Kasumi-1 (cell line): ENCODE results near the gene TANGO2.

Experiments used
- DNase-seq, 2 experiments: peaks; one replicate each; lab custom pipeline; 2025; lab: John Stamatoyannopoulos, UW

TANGO2 gene

DNA sequence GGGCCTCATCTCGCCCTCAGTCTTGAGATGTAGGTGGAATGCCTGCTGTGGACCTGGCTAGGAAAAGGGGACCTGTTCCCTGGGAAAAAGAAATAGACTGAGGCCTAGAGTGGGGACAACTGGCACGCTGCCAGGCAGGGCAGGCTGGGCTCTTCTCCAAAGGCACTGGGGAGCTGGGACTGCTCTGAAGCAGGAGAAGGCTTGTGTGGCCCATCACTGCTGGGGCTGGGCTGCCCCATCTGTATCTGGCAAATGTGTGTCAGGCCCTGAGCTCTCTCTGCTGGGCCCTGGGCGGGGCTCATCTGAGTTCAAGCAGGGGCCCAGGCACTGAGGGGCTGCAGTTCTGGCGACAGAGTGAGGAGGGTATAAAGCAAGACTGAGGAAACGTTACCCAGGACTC lies 37.2 kb upstream of the TANGO2 start:
- DNase-seq = no peak

DNA sequence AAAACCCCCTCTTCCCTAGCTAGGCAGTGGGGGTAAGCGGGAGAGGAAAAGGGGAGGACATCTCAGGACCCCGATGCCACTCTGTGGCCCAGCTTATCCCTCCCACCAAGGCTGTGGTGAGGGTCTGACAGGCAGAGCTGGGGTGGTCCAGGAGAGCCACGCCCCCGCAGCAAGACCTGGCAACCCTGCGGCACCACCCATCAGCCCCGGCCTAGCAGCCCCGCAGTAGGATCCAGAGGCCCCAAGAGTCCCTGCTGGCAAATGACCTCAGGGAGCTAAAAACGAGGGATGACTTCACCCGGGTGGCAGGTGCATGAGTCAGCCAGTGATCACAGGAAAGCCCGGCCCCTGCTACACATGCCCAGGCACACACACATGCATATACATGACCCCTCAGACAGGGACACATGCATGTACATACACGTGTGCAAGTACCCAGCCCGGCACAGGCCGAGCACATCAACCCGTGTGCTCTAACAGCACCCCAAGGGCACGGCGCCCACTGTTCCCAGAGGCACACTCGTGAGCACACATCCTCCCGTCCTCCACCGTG lies 36.6 kb upstream of the TANGO2 start:
- DNase-seq = no peak

DNA sequence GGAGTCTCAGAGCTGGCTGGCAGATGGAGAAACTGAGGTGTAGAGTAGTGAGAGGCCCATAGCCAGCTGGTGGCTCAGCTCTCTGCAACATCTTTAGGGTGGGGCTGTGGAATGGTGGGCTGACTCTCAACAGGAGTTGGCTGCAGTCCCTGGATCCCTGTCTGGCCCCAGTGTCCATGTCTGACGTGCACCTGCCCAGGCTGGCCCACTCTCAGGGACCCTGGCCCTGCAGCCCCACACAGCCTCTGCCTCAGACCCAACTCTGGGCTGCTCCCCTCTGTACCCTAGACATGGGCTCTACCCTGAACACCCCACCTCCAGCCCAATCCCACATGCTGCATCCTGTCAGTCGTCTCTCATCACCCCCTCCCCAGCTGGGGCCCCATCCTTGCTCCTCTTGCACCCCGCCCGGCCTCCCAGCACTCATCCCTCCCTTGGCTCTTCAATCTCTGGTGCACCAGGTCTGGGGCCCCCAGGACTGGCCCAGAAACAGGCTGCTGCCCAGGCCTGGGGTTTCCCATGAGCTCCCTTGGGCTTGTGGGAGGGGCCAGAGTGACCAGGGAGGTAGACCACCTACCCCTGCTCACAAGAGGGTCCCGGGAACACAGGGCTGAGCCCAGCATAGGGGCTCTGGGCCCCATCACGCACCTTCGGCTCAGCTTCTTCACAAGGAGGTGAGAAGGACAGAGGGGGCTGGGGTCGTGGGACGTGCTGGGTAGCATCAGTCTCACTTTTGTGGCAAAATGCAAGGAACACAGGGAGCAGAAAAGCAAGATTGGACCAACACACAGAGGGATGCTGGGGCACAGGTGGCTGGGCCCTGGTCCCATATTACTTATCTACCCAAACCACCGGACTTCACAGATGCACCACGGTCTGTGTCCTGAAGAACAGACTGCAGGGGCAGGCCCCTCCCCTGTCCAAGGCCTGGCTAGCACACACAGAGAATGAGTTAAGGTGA lies 35.8 kb upstream of the TANGO2 start:
- DNase-seq = no peak

DNA sequence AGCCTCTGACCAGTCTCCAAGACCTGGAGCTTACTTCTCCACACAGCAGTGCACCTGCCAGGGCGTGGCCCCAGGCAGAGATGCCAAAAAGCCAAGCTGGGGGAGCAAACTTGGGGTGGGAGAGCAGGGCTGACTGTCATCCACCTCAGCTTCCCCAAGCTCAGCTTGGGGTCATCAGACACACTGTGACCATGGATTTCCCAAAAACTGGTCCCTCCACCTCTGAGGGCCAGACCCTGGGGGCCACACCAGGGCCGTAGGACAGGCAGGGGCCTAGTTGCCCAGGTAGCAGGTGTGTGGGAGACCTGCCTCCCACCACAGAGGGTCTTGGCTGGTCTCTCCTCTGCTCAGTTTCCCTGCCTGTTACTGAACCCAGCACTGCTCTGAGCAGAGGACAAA lies 34.9 kb upstream of the TANGO2 start:
- no peak for DNase-seq

DNA sequence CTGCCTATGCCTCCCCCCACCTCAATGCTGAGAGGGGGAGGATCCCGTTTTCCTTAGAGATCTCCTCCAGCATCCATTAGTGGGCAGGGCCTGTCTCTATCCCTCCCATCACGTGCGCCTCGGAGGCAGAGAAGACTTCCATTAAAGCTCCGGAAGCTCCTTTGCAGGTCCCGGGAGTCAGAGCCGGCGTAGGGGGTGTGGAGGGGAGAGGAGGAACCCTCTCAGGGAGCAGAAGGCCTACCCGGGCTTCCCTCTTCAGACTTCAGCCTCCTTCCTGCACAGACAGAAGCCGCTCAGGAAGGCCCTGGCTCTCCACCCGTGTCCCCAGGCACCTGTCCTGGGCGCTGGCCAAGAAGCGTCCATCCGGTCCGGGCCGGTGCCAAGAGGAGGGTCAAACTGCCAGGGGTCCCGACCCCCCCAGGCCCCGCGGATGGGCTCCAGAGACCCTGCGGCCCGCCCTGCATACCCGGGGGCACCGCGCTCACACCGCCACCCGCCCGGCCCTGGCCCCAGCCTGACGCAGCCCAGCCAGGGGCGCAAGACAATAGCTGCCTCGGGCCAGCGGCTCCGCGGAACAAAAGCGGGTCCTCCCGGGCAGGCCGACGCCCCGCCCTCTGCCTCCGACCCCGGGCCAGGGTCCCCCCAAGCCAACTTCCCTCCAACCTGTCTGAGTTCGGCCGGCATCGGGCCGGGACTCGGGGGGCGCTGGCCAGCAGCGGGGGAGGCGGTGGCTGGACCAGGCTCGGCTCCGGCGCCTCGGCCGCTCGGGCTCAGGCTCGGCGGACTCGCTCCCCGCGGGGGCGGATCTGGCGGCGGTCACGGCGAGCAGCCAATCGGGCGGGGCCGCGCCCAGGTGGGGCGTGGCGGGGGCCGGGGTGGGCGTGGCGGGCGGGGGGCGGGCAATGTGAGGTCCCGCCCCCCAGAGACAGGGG lies 34.2 kb upstream of the TANGO2 start:
- peak; percentile 57 to 67 for DNase-seq

DNA sequence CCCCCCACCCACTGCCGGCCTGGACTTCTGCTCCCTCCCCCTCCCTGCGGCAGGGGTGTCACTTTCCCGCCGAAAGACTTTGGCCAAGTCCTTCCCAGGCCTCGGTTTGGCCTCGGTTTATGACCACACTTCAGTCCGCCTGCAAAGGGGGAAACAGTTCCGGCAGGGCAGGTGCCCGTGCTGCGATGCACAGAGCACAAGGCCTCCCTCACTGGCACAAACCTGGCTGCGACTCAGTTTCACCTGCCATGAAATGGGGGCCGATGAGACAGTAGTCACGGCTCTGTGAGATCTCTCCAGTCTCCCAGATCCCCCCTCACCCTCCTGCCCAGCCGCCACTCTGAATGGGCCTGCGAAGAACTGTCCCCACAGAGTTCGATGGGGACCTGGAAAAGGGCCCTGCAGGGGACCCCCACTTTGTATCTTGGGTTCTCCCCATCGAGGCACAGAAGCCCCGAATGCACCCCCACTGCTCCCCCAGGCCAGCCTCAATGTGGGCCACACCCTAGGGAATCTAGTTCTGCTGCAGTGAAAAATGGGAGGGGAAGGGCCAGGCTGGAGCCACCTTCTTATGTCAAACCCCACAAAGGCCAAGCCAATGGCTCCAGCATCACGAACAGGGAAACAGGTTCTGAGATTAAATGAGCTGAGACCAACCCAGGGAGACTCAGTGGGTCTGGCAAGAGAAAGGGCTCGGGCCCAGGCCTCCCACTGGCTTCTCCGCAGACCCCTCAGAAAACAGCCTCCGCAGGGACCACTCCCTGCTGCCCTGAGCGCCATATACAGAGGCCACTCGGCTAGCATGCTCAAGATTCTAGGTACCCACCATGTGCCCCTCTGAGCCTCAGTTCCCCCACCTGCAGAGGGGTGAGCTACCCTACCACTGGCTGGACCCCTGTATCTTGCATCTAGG lies 33.3 kb upstream of the TANGO2 start:
- no peak for DNase-seq

DNA sequence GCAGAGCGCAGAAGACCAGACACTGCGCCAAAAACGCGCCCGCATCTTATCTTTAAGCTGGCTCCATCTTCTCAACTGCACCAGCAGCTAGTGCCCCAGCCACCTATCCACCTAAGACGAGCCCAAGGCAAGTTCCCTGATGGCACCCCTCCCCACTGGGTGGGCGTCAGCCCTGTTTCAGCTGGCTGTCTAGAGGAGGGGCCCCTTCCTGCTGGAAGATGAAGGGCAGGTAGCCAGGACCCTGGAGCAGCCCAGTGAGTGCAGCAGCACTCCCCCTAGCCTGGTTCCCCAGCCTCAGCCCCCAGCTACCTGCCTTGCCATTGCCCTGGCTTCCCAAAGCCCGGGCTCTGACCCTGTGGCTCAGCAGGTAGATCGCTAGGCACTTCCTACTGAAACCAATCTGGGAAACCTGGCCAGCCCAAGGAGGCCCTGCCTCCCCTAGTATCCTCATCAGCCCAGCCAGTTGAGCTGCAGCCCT lies 32.5 kb upstream of the TANGO2 start:
- DNase-seq = no peak

DNA sequence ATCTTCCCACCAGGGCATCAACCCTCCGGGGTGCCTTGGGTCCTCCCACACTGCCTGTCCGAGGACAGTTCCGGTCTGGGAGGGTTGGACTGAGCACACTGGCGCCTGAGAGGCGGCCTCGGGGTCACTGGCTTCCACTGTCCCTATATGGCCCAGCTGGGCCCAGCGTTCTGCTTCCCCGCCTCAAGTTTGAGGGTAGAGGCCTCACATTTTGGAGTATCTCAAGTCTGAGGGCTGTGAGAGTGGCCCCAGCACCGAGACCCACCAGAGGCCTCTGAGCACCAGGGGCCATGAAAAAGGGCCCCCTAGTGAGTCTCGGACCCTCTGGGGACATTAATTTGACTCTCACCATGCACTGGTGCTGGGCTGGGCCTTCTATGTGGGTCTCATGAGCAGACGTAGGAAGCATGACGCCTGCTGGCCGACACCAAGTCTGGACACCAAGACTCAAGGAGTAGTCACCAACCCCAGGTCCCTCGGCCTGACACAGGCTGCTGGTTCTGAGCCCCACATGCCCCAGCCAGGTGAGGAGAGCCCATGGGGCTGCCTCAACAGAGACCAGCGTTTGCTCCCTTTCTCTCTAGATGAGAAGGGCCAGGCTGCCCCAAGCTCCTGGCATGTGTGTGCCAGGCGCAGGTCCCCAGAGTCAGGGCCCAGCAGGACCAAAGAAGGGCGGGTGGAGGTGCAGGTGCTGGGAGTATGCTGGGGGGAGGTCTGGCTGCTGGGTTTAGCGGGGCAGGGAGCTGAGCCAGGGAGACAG lies 31.8 kb upstream of the TANGO2 start:
- DNase-seq = no peak

DNA sequence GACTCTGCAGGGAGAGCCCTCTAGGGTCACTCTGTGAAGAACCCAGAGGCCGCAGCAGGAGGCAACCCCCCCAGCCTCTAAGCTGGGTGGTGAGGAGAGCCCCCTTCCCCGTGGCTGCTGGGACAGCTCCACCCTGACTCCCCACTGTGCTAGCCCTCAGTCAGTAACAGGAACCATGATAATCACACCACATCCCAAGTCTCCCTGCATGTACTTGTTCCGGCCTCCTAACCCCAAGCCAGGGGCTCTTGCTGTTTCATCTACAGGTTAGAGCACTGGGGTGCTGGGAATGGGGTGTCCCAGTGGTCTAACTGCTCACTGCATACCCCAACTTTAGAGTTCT lies 31.2 kb upstream of the TANGO2 start:
- DNase-seq = no peak

DNA sequence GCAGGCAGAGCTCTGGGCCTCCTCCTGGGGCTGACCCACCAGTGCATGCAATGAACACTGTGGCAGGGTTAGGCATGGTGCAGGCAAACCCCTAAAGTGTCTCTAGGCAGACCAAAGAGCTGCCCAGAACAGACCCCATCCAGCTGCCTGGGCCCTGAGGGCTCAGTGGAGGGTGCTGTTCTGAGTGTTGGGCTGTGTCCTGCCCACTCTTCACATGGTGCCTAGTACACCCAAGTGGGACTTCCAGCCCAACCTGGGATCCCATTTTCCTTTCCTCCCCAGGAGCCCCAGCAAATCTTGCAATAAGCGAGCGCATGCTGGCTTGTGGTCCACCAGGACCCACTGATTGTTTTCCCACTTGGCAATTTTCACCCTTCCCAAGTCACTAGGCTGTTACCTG lies 30.7 kb upstream of the TANGO2 start:
- DNase-seq = no peak

DNA sequence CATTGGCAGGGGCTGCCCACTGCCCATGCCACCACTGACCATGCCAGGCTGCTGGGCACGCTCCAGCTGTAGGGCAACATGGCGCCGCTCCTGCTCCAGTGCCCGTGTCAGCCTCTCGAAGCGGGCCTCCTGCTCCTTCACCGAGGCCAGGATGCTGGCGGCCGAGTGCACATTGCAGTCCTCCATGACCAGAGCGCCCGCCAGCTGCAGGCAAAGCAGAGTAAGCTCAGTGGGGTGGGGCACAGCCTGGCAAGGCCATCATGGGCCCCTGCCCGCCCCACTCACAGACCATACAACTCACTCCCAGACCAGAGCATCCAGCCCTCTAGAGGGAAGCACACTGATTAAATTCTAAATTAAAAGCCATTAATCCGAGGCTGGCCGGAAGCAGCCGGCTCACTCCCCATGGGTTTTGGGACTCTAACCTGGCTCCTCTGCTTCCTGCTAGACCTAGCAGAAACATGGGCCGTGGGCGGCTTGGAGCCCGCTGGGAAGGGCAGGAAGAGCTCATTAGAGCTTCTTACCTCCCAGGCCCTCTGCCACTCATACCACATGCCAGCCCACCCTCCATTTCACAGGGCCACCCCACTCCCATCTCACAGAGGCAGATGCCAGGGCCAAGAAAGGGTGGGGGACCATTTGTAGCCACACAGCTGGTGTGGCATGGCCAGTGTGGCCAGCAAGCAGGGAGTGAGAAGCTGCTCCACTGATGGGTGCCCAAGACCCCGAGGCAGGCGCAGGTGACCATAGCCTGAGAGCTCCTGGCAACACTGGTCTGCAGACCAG lies 30.1 kb upstream of the TANGO2 start:
- DNase-seq = no peak

DNA sequence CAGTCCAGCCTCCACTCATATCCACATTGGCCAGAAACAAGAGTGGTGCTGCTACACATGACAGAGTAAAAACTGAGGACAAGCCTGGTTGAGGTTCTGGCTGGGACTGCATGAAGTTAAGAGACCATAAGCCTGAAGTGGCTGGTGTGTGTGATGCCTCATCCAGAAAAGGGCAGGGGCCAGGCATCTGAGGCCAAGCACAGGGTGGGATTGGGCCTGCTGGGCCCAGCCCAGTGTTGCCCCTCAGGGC lies 29.6 kb upstream of the TANGO2 start:
- DNase-seq = no peak

DNA sequence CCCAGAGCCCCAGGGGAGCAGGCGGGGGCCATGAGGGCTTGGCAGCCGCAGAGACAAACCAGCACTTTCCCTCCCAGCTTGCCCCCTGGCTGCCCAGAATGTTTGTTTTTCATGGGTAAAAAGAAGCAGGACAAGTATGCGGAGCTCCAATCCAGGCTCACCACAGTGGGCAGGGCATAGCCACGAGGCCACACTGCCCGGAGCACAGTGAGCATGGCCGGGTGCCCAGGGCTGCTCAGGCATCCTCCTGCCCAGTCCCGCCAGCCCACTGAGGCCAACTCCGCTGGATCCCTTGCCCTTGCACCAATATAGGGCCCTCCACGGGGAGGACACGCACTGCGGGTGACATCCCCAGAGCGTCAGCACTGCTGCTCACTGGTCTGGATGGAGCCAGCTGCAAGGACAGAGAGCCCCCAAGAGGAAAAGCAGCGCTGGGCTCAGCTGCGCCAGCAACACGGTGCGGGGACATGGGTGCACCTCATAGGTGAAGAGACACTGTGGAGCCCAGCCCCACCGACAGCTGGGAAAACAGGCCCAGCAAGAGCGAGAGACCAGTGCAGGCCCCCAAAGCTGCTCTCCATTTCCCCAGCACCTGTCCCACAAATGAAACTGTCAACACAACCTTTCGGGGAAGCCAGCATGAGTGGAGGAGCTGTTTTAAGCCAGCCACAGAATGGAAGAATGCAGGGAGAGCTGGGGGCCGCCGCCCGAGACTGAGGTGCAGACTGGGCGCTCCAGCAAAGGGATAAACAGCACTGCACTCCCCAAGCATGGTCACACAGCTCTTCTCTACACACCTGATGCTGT lies 29.1 kb upstream of the TANGO2 start:
- DNase-seq = no peak

DNA sequence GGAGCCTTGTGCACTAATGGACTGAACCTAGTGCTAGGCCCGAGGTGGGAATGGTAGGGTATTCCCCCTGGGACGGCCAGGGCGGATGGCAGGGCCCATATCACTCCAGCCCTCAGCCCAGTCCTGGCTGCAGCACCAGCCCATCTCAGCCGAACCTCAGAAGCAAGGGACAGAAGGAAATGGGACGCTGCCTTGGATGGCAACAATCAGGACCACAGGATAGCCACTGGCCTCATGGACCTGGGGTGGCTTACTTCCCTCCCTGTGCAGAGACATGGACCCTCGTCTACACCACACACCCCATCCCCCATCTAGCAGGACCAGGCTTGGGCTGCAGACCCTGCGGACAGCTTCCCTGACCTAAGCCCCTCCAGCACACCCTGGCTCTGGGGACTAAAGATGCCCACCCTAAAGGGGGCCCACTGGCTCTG lies 28.4 kb upstream of the TANGO2 start:
- no peak for DNase-seq

DNA sequence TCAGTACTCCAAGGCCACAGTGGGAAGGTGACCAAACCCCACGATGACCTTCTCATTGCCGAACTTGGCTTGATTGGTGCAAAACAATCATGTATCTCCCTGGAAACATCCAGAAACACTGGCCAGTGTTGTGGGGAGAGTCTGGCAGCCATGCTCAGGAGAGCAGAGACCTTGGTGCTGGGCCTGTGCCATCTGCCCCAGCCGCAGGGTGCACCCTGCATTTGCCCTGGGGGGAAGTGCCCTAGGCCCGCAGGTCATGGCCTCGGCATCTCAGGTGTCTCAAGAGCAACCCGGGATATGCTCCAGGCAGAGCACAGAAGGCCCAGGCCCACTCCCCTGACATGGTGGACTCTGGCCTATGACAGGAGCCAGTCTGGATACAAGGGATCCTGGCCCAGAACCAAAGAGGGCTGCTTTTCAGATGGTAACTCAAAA lies 28.0 kb upstream of the TANGO2 start:
- no peak for DNase-seq

DNA sequence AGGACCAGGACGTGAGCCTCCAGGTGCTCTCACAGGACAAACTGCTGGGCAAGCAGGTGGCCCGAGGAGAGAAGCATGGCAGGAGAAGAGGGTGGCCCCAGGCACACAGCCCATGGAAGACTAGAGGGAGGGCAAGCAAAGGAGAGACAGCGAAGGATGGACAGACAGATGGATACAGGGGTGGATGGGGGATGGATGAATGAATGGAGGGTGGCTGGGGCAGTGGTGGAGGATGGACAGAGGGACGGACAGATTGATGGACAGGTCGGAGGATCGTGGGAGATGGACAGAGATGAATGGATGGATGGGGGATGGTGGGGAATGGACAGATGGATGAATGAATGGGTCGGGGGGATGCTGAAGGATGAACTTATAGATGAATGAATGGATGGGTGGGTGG lies 27.0 kb upstream of the TANGO2 start:
- DNase-seq = no peak

DNA sequence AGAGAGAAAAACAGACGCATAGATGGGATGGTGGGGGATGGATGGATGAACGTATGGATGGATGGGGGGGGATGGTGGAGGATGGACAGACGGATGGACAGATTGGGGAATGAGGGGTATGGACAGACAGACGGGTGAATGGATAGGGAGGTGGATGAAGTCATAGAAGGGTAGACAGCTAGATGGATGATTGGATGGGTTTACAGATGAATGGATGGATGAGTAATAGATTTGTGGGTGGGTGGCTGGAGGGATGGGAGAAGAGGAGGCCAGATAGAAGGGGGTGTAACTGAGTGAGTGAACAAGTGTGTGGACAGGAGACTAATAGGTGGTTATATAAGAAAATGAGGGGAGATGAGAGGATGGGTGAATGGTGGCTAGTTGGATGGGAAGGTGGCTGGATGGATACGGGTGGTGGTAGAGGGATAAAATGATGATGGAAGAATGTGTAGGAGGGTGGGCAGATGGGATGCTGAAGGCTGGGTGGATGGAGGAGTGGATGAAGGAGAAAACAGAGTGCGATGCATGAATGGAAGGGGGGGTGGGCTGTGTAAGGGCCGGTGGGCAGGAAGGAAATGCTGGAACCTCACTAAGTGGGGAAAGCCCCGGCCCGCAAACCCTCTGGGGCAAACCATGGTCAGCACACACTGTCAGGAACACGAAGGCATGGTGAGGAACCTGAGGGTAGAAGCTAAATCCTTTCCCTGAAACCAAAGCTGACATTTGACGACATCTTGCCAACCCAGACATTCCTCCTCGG lies 25.9 kb upstream of the TANGO2 start:
- DNase-seq = no peak

DNA sequence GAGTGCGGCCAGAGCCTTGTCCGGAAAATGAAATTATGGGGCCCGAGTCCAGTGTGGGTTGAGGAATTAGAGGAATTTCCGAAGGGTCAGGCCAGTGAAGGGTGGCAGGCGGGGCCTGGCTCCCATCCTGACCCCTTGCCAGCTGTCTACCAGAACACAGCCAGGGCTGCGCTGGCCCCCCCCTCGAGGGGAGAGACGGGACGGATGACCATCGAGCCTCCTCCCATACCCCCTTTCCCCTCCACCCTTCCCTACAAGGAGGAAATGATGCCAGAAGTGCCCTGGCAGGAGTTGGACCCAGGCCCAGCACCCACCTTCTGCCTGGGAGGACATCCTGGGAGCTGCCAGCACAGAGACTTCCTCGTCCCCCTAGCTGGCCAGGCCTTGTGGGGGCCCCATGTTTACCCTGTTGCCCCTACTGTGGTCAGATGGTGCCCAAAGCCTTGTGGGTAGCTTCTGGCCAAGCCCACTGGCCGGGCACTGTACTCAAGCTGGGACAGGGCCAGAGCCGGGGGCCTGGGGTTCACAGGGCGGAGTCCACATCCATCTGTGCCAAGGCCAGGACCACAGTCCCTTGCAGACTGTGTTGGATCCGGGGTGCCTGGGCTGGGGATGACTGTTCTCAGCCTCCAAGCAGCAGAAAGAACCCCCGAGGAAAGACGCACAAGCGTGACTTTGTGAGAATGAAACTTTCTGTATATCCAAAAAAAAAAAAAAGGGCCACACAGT lies 25.1 kb upstream of the TANGO2 start:
- no peak for DNase-seq
